Measurements from ENCODE around the gene CASS4.

GRCh38 chr20:56433221-56433879 is 21.3 kb downstream of the CASS4 start:
- TF ChIP-seq EZH2 (IDR thresholded peaks at IDR 0.05; ENCODE audit: insufficient read depth, low read length) = no peak
- TF ChIP-seq CTCF (IDR thresholded peaks at IDR 0.05; ENCODE audit: insufficient read depth, low read depth, low read length) = no peak

Data from astrocyte (in vitro differentiated cells and primary cell).